WTC11 (cell line): ENCODE measurements around the gene MAGEB10. TPM values are rescaled to one million over a fixed set of nuclear protein-coding genes. Genes with fewer than 3 reads are reported as not detected.

Experiments used
- ATAC-seq: fragments of 200-7000 bp; cut with Tn5 transposase; 2 replicates; pipeline ENCODE4 v1.10.0; 2021; ENCODE audit warnings: mild to moderate bottlenecking, moderate library complexity
- CTCF ChIA-PET: fragments of 300-600 bp; sonication (Branson Sonifier 250); formaldehyde crosslinking; loops from one replicate; lab custom pipeline; 2021; ENCODE audit warnings: antibody characterized with exemption; lab: Charles Lee
- POLR2A ChIA-PET: fragments of 350-600 bp; sonication (Branson Sonifier 250); formaldehyde crosslinking; loops from one replicate; lab custom pipeline; 2021; ENCODE audit warnings: antibody characterized with exemption; lab: Charles Lee
- DNase-seq: peaks from one replicate; pipeline ENCODE4 v3.0.0; 2021; ENCODE audit warnings: low spot score
- H3K27ac Mint-ChIP-seq: 2 replicates; pipeline ENCODE4 v1.8.0; 2021; ENCODE audit warnings: mixed read lengths
- H3K27me3 Mint-ChIP-seq: 2 replicates; pipeline ENCODE4 v1.8.0; 2021; ENCODE audit warnings: low read depth, mild to moderate bottlenecking, moderate library complexity, mixed read lengths
- H3K36me3 Mint-ChIP-seq: 2 replicates; pipeline ENCODE4 v1.8.0; 2021; ENCODE audit warnings: mixed read lengths
- H3K4me1 Mint-ChIP-seq: 2 replicates; pipeline ENCODE4 v1.8.0; 2022; ENCODE audit warnings: mixed read lengths
- H3K4me3 Mint-ChIP-seq: 2 replicates; pipeline ENCODE4 v1.8.0; 2021; ENCODE audit warnings: mild to moderate bottlenecking, moderate library complexity, mixed read lengths
- H3K9me3 Mint-ChIP-seq: 2 replicates; pipeline ENCODE4 v1.8.0; 2021; ENCODE audit warnings: mixed read lengths
- ATF1 ChIP-seq: sonication (generic); formaldehyde crosslinking; IDR thresholded peaks from 2 replicates; pipeline ENCODE4 v1.8.1; 2023; ENCODE audit warnings: mild to moderate bottlenecking, moderate library complexity, missing genetic modification reagents
- ATF2 ChIP-seq: sonication (generic); formaldehyde crosslinking; IDR thresholded peaks from 2 replicates; pipeline ENCODE4 v1.8.1; 2022; ENCODE audit warnings: low read depth, missing genetic modification reagents, borderline replicate concordance
- ATF6 ChIP-seq: sonication (generic); formaldehyde crosslinking; IDR thresholded peaks from 2 replicates; pipeline ENCODE4 v1.8.1; 2023; ENCODE audit warnings: mild to moderate bottlenecking, missing genetic modification reagents
- CDX4 ChIP-seq: fragments of 250-450 bp; sonication (Bioruptor Pico); IDR thresholded peaks from 2 replicates; pipeline ENCODE4 v1.9.0; 2021; ENCODE audit warnings: moderate library complexity, mild to moderate bottlenecking, inconsistent platforms, borderline replicate concordance
- CTCF ChIP-seq: fragments of 200-600 bp; IDR thresholded peaks from 2 replicates; pipeline ENCODE4 v1.8.0; 2022; ENCODE audit warnings: antibody characterized with exemption
- ELF4 ChIP-seq: sonication (generic); formaldehyde crosslinking; IDR thresholded peaks from 2 replicates; pipeline ENCODE4 v1.8.1; 2022; ENCODE audit warnings: low read depth, mild to moderate bottlenecking, moderate library complexity, missing genetic modification reagents
- FOXP4 ChIP-seq: sonication (generic); formaldehyde crosslinking; IDR thresholded peaks from 2 replicates; pipeline ENCODE4 v1.8.0; 2022; ENCODE audit warnings: mild to moderate bottlenecking, missing genetic modification reagents
- GABPB1 ChIP-seq: sonication (generic); formaldehyde crosslinking; IDR thresholded peaks from 2 replicates; pipeline ENCODE4 v1.8.1; 2023; ENCODE audit warnings: mild to moderate bottlenecking, missing genetic modification reagents
- IRF2 ChIP-seq: sonication (generic); formaldehyde crosslinking; IDR thresholded peaks from 2 replicates; pipeline ENCODE4 v1.8.0; 2022; ENCODE audit warnings: low read depth, missing genetic modification reagents, borderline replicate concordance
- MAX ChIP-seq: sonication (generic); formaldehyde crosslinking; IDR thresholded peaks from 2 replicates; pipeline ENCODE4 v1.8.0; 2022; ENCODE audit warnings: mild to moderate bottlenecking, missing genetic modification reagents
- PRDM15 ChIP-seq: sonication (generic); formaldehyde crosslinking; IDR thresholded peaks from 2 replicates; pipeline ENCODE4 v1.8.0; 2022; ENCODE audit warnings: missing genetic modification reagents
- SMAD3 ChIP-seq: sonication (generic); formaldehyde crosslinking; IDR thresholded peaks from 2 replicates; pipeline ENCODE4 v1.8.0; 2022; ENCODE audit warnings: missing genetic modification reagents, mild to moderate bottlenecking, borderline replicate concordance
- USF1 ChIP-seq: sonication (generic); formaldehyde crosslinking; IDR thresholded peaks from 2 replicates; pipeline ENCODE4 v1.8.0; 2022; ENCODE audit warnings: mild to moderate bottlenecking, missing genetic modification reagents
- ZBTB43 ChIP-seq: sonication (generic); formaldehyde crosslinking; IDR thresholded peaks from 2 replicates; pipeline ENCODE4 v1.8.1; 2023; ENCODE audit warnings: mild to moderate bottlenecking, missing genetic modification reagents
- ZNF219 ChIP-seq: sonication (generic); formaldehyde crosslinking; IDR thresholded peaks from 2 replicates; pipeline ENCODE4 v1.8.0; 2023; ENCODE audit warnings: missing genetic modification reagents, mild to moderate bottlenecking, borderline replicate concordance
- ZNF232 ChIP-seq: sonication (generic); formaldehyde crosslinking; IDR thresholded peaks from 2 replicates; pipeline ENCODE4 v1.8.0; 2022; ENCODE audit warnings: mild to moderate bottlenecking, missing genetic modification reagents
- total RNA-seq: library from RNA; stranded (reverse); gene quantifications from 3 replicates; pipeline ENCODE4 v1.2.3, GENCODE V29; 2021

The MAGEB10 gene
- total RNA-seq, 1 experiment from 2014 or later, result not detected

GRCh38 chrX:27767387-27767786 lies 40.4 kb upstream of the MAGEB10 start:
- Mint-ChIP-seq H3K27me3 (no peaks in the 10 kb centered on the region; the same call in 1 of the 2 replicates), H3K27ac (no peak overlapping the region), H3K4me3 (no peak overlapping the region), H3K4me1 (no peaks in the 10 kb centered on the region), H3K9me3 (no peaks in the 10 kb centered on the region), H3K36me3 (no peaks in the 10 kb centered on the region)
- ATAC-seq (no peak), DNase-seq (no peak)
- ChIA-PET CTCF (no interaction called here), POLR2A (no interaction called here)
- TF ChIP-seq ZBTB43 (CRISPR knock-in tag) (no peak), CDX4 (CRISPR knock-in tag) (no peak), PRDM15 (CRISPR knock-in tag) (no peak), FOXP4 (CRISPR knock-in tag) (no peak), USF1 (CRISPR knock-in tag) (no peak), GABPB1 (CRISPR knock-in tag) (no peak), CTCF (no peak), IRF2 (CRISPR knock-in tag) (no peak), ZNF219 (CRISPR knock-in tag) (no peak), ATF6 (CRISPR knock-in tag) (no peak)

GRCh38 chrX:27775984-27776383 lies 31.8 kb upstream of the MAGEB10 start:
- Mint-ChIP-seq H3K27ac (no peak overlapping the region), H3K4me1 (no peaks in the 10 kb centered on the region), H3K4me3 (no peak overlapping the region), H3K9me3 (no peaks in the 10 kb centered on the region), H3K27me3 (no peaks in the 10 kb centered on the region), H3K36me3 (no peaks in the 10 kb centered on the region)
- no peak for DNase-seq
- TF ChIP-seq ATF2 (CRISPR knock-in tag) (no peak), SMAD3 (no peak), ZNF232 (CRISPR knock-in tag) (no peak), MAX (no peak), ELF4 (no peak), ATF1 (CRISPR knock-in tag) (no peak)
- no peak for ATAC-seq
- ChIA-PET CTCF (no interaction called here), POLR2A (no interaction called here)
